Measurements from ENCODE around the gene TMEM232. TPM values are rescaled to one million over a fixed set of nuclear protein-coding genes. Genes with fewer than 3 reads are reported as not detected.

TMEM232 gene
- total RNA-seq, 2 donors from 2014 or later: 3.9 to 4.2 TPM

DNA sequence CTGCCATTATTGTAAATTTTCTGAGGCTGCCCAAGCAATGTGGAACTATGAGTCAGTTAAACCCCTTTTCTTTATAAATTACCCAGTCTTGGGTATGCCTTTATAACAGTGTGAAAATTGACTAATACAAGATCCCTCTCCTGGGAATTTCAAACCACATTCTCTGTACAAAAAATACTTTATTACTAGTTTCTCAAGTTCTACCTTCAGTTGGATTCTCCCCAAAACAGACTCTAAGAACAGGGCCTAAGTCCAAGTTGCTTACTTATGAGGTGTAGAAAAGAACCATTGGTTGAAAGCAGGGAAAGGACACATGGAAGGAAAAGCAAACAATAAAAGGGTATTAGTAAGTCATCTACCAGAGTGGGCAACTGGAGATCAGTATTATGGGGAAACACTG lies 343.2 kb downstream of the TMEM232 start:
- Histone ChIP-seq H3K4me1 (ENCODE audit: control insufficient read depth, insufficient read depth, low read length) (peaks cover 10% of the 10 kb centered on the region), H3K9ac (ENCODE audit: extremely low read depth, low read length, poor library complexity, severe bottlenecking) (no peak overlapping the region), H3K36me3 (ENCODE audit: control insufficient read depth, insufficient read depth, low read length) (no peaks in the 10 kb centered on the region), H3K27me3 (ENCODE audit: control insufficient read depth, insufficient read depth, low read length, poor library complexity, severe bottlenecking) (no peaks in the 10 kb centered on the region), H3K4me3 (ENCODE audit: low read length) (peak overlapping the region; percentile 10), H3K27ac (ENCODE audit: low read depth, low read length) (no peak overlapping the region), H3K9me3 (ENCODE audit: control insufficient read depth, low read length) (peaks cover 14% of the 10 kb centered on the region)
- no peak for DNase-seq
- Mint-ChIP-seq H3K9me3 (no peaks in the 10 kb centered on the region), H3K27ac (no peak overlapping the region), H3K36me3 (ENCODE audit: low read depth) (no peaks in the 10 kb centered on the region), H3K4me1 (peaks cover 18% of the 10 kb centered on the region), H3K4me3 (no peak overlapping the region), H3K27me3 (ENCODE audit: insufficient read depth) (no peaks in the 10 kb centered on the region)
- TF ChIP-seq, protein P1, sequence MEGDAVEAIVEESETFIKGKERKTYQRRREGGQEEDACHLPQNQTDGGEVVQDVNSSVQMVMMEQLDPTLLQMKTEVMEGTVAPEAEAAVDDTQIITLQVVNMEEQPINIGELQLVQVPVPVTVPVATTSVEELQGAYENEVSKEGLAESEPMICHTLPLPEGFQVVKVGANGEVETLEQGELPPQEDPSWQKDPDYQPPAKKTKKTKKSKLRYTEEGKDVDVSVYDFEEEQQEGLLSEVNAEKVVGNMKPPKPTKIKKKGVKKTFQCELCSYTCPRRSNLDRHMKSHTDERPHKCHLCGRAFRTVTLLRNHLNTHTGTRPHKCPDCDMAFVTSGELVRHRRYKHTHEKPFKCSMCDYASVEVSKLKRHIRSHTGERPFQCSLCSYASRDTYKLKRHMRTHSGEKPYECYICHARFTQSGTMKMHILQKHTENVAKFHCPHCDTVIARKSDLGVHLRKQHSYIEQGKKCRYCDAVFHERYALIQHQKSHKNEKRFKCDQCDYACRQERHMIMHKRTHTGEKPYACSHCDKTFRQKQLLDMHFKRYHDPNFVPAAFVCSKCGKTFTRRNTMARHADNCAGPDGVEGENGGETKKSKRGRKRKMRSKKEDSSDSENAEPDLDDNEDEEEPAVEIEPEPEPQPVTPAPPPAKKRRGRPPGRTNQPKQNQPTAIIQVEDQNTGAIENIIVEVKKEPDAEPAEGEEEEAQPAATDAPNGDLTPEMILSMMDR (conservative IDR thresholded peaks at IDR 0.05): no peak

DNA sequence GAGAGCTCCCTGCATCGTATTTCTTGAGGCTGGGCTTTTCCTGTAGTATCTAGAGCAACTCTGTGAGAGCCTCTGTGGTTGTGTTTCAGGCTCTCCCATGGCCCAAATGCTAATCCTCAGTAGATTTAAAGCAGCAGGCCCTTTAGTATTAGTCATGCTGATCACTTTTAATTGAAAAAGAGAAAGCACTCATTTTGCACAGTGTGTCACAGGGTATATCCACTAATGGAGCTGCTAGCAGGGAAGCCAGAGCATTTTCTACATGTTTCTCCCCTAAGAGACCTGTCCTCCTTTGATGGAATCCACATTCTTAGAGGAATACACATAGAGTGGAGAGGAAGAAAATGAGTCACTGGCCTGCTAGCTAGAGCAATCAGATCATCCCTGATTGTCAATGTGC lies 348.5 kb downstream of the TMEM232 start:
- Mint-ChIP-seq H3K9me3 (no peaks in the 10 kb centered on the region), H3K4me3 (no peak overlapping the region), H3K36me3 (ENCODE audit: low read depth) (no peaks in the 10 kb centered on the region), H3K4me1 (peaks cover 2% of the 10 kb centered on the region), H3K27ac (no peak overlapping the region), H3K27me3 (ENCODE audit: insufficient read depth) (no peaks in the 10 kb centered on the region)
- 73% methylated on average over 1 of the region's 1 CpG; no CpG with 5 or more reads in 1 of the 2 experiments for WGBS, 2 experiments (ENCODE audit: insufficient coverage in 1 of 2, insufficient read length in 1 of 2)
- no peak overlapping the region for H3K4me3 ChIP-seq (ENCODE audit: low read length)
- H3K9ac ChIP-seq (ENCODE audit: extremely low read depth, low read length, poor library complexity, severe bottlenecking): no peak overlapping the region
- H3K27ac ChIP-seq (ENCODE audit: low read depth, low read length): peak overlapping the region; percentile 18
- no peaks in the 10 kb centered on the region for H3K36me3 ChIP-seq (ENCODE audit: control insufficient read depth, insufficient read depth, low read length)
- TF ChIP-seq, protein P1 (conservative IDR thresholded peaks at IDR 0.05): no peak
- no peak for DNase-seq
- H3K4me1 ChIP-seq (ENCODE audit: control insufficient read depth, insufficient read depth, low read length): peaks cover 7% of the 10 kb centered on the region
- no peaks in the 10 kb centered on the region for H3K27me3 ChIP-seq (ENCODE audit: control insufficient read depth, insufficient read depth, low read length, poor library complexity, severe bottlenecking)
- H3K9me3 ChIP-seq (ENCODE audit: control insufficient read depth, low read length): peaks cover 3% of the 10 kb centered on the region

DNA sequence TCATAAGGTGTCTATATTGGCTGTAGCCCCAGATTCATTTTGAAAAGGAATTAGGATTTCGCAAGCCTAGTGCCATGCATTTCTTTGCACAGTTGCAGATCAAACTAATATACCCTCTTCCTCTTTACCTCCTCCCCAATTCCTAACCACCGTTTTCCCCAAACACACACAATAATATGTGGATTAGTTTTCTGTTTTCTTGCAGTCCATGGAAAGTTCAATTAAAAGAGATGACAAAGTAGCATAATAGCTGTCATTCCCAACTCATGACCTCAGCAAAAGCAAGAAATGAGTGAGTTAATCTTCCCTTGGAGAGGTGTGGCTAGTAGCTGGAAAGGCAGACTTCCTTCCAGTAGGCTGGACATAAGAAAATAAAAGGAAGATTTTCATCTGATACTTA lies 349.1 kb downstream of the TMEM232 start:
- Mint-ChIP-seq H3K4me3 (no peak overlapping the region), H3K27ac (no peak overlapping the region), H3K36me3 (ENCODE audit: low read depth) (no peaks in the 10 kb centered on the region), H3K27me3 (ENCODE audit: insufficient read depth) (no peaks in the 10 kb centered on the region), H3K9me3 (no peaks in the 10 kb centered on the region), H3K4me1 (peaks cover 2% of the 10 kb centered on the region)
- H3K9me3 ChIP-seq (ENCODE audit: control insufficient read depth, low read length): no peaks in the 10 kb centered on the region
- H3K4me1 ChIP-seq (ENCODE audit: control insufficient read depth, insufficient read depth, low read length): peaks cover 7% of the 10 kb centered on the region
- no peaks in the 10 kb centered on the region for H3K36me3 ChIP-seq (ENCODE audit: control insufficient read depth, insufficient read depth, low read length)
- no peak overlapping the region for H3K4me3 ChIP-seq (ENCODE audit: low read length)
- H3K27ac ChIP-seq (ENCODE audit: low read depth, low read length): no peak overlapping the region
- no peak overlapping the region for H3K9ac ChIP-seq (ENCODE audit: extremely low read depth, low read length, poor library complexity, severe bottlenecking)
- 88% methylated on average over 1 of the region's 2 CpGs for WGBS, 2 experiments (ENCODE audit: insufficient coverage in 1 of 2, insufficient read length in 1 of 2)
- no peaks in the 10 kb centered on the region for H3K27me3 ChIP-seq (ENCODE audit: control insufficient read depth, insufficient read depth, low read length, poor library complexity, severe bottlenecking)
- DNase-seq: no peak
- TF ChIP-seq, protein P1 (conservative IDR thresholded peaks at IDR 0.05): no peak

All from endodermal cell (in vitro differentiated cells).